ENCODE results near the gene NDC1. TPM values are rescaled to one million over a fixed set of nuclear protein-coding genes. Genes with fewer than 3 reads are reported as not detected.

Gene NDC1
- total RNA-seq, 2 donors from 2014 or later: 32.4 to 38.7 TPM

GRCh38 chr1:53850082-53850673, 12.1 kb upstream of the NDC1 start:
- no peaks in the 10 kb centered on the region for H3K27me3 ChIP-seq (ENCODE audit: control insufficient read depth, insufficient read depth, low read length, poor library complexity, severe bottlenecking)
- H3K4me1 ChIP-seq (ENCODE audit: control insufficient read depth, insufficient read depth, low read length): no peaks in the 10 kb centered on the region
- H3K9me3 ChIP-seq (ENCODE audit: control insufficient read depth, low read length): no peaks in the 10 kb centered on the region
- Mint-ChIP-seq H3K27ac (no peak overlapping the region), H3K9me3 (no peaks in the 10 kb centered on the region), H3K4me1 (no peaks in the 10 kb centered on the region), H3K4me3 (no peak overlapping the region), H3K27me3 (ENCODE audit: insufficient read depth) (no peaks in the 10 kb centered on the region), H3K36me3 (ENCODE audit: low read depth) (peaks cover 48% of the 10 kb centered on the region)
- 96 to 100% methylated on average over 5 to 7 of the region's 7 CpGs for WGBS, 2 experiments (ENCODE audit: insufficient coverage in 1 of 2, insufficient read length in 1 of 2)
- no peak for TF ChIP-seq CTCF (conservative IDR thresholded peaks at IDR 0.05)
- no peak for DNase-seq
- peaks cover 24% of the 10 kb centered on the region for H3K36me3 ChIP-seq (ENCODE audit: control insufficient read depth, insufficient read depth, low read length)
- no peak overlapping the region for H3K9ac ChIP-seq (ENCODE audit: extremely low read depth, low read length, poor library complexity, severe bottlenecking)
- no peak overlapping the region for H3K27ac ChIP-seq (ENCODE audit: low read depth, low read length)
- H3K4me3 ChIP-seq (ENCODE audit: low read length): no peak overlapping the region

GRCh38 chr1:53847980-53848379, 9.9 kb upstream of the NDC1 start:
- peaks cover 34% of the 10 kb centered on the region for H3K36me3 Mint-ChIP-seq (ENCODE audit: low read depth)
- no peak overlapping the region for H3K4me3 ChIP-seq (ENCODE audit: low read length)
- H3K27me3 ChIP-seq (ENCODE audit: control insufficient read depth, insufficient read depth, low read length, poor library complexity, severe bottlenecking): no peaks in the 10 kb centered on the region
- peaks cover 11% of the 10 kb centered on the region for H3K9me3 Mint-ChIP-seq
- no peak overlapping the region for H3K9ac ChIP-seq (ENCODE audit: extremely low read depth, low read length, poor library complexity, severe bottlenecking)
- peaks cover 10% of the 10 kb centered on the region for H3K36me3 ChIP-seq (ENCODE audit: control insufficient read depth, insufficient read depth, low read length)
- no peaks in the 10 kb centered on the region for H3K4me1 Mint-ChIP-seq
- no peaks in the 10 kb centered on the region for H3K27me3 Mint-ChIP-seq (ENCODE audit: insufficient read depth)
- 87 to 92% methylated on average over 6 of the region's 6 CpGs for WGBS, 2 experiments (ENCODE audit: insufficient coverage in 1 of 2, insufficient read length in 1 of 2)
- TF ChIP-seq CTCF (conservative IDR thresholded peaks at IDR 0.05): no peak
- no peak overlapping the region for H3K27ac Mint-ChIP-seq
- DNase-seq: no peak
- no peaks in the 10 kb centered on the region for H3K4me1 ChIP-seq (ENCODE audit: control insufficient read depth, insufficient read depth, low read length)
- no peaks in the 10 kb centered on the region for H3K9me3 ChIP-seq (ENCODE audit: control insufficient read depth, low read length)
- no peak overlapping the region for H3K4me3 Mint-ChIP-seq
- H3K27ac ChIP-seq (ENCODE audit: low read depth, low read length): no peak overlapping the region

- WGBS, 2 experiments (ENCODE audit: insufficient coverage in 1 of 2, insufficient read length in 1 of 2): 67% methylated on average over 2 of the region's 3 CpGs; no CpG with 5 or more reads in 1 of the 2 experiments
- H3K9ac ChIP-seq (ENCODE audit: extremely low read depth, low read length, poor library complexity, severe bottlenecking): no peak overlapping the region
- no peak overlapping the region for H3K27ac ChIP-seq (ENCODE audit: low read depth, low read length)
- Mint-ChIP-seq H3K27ac (no peak overlapping the region), H3K4me3 (no peak overlapping the region), H3K9me3 (peaks cover 24% of the 10 kb centered on the region), H3K36me3 (ENCODE audit: low read depth) (peaks cover 2% of the 10 kb centered on the region), H3K4me1 (no peaks in the 10 kb centered on the region), H3K27me3 (ENCODE audit: insufficient read depth) (peaks cover 2% of the 10 kb centered on the region)
- no peak for DNase-seq
- no peaks in the 10 kb centered on the region for H3K27me3 ChIP-seq (ENCODE audit: control insufficient read depth, insufficient read depth, low read length, poor library complexity, severe bottlenecking)
- no peak overlapping the region for H3K4me3 ChIP-seq (ENCODE audit: low read length)
- peaks cover 14% of the 10 kb centered on the region for H3K9me3 ChIP-seq (ENCODE audit: control insufficient read depth, low read length)
- no peaks in the 10 kb centered on the region for H3K36me3 ChIP-seq (ENCODE audit: control insufficient read depth, insufficient read depth, low read length)
- no peak for TF ChIP-seq CTCF (conservative IDR thresholded peaks at IDR 0.05)
- no peaks in the 10 kb centered on the region for H3K4me1 ChIP-seq (ENCODE audit: control insufficient read depth, insufficient read depth, low read length)
Measured at GRCh38 chr1:53842347-53842746, 4.3 kb upstream of the NDC1 start.

Measured in endodermal cell (in vitro differentiated cells).